IMR-90 (cell line): Measurements from ENCODE around the gene TMC1.

Experiments used
- CHD1 ChIP-seq: IDR thresholded peaks from 2 replicates; pipeline ENCODE4 v1.6.1; 2012; ENCODE audit warnings: low read depth, low read length, improper control_type of control experiment
- MAZ ChIP-seq: IDR thresholded peaks from 2 replicates; pipeline ENCODE4 v1.6.1; 2012; ENCODE audit warnings: low read depth, mild to moderate bottlenecking, low read length, improper control_type of control experiment, moderate library complexity, borderline replicate concordance
- MXI1 ChIP-seq: IDR thresholded peaks from 2 replicates; pipeline ENCODE4 v1.6.1; 2012; ENCODE audit warnings: low read depth, mild to moderate bottlenecking, low read length, moderate library complexity, borderline replicate concordance
- NFE2L2 ChIP-seq: fragments of 150-350 bp; IDR thresholded peaks from 2 replicates; pipeline ENCODE4 v1.6.1; 2016; ENCODE audit warnings: low read depth, mild to moderate bottlenecking, low read length
- POLR2A ChIP-seq: IDR thresholded peaks from 2 replicates; pipeline ENCODE4 v1.6.1; 2012; ENCODE audit warnings: mild to moderate bottlenecking, low read depth, low read length
- RAD21 ChIP-seq: IDR thresholded peaks from 2 replicates; pipeline ENCODE4 v1.6.1; 2012; ENCODE audit warnings: low read length, improper control_type of control experiment
- RCOR1 ChIP-seq: IDR thresholded peaks from 2 replicates; pipeline ENCODE4 v1.6.1; 2012; ENCODE audit warnings: mild to moderate bottlenecking, low read length, improper control_type of control experiment; ENCODE audit not compliant: insufficient replicate concordance
- TF ChIP-seq, protein P1 (sequence below): conservative IDR thresholded peaks from 2 replicates; pipeline ENCODE4 v1.5.1; 2012; ENCODE audit warnings: mild to moderate bottlenecking, low read depth, low read length, improper control_type of control experiment
- TF ChIP-seq, protein P2 (sequence below): fragments of 150-350 bp; IDR thresholded peaks from 2 replicates; pipeline ENCODE4 v1.6.1; 2017; ENCODE audit warnings: mild to moderate bottlenecking, antibody characterized with exemption, low read length, low read depth

DNA sequence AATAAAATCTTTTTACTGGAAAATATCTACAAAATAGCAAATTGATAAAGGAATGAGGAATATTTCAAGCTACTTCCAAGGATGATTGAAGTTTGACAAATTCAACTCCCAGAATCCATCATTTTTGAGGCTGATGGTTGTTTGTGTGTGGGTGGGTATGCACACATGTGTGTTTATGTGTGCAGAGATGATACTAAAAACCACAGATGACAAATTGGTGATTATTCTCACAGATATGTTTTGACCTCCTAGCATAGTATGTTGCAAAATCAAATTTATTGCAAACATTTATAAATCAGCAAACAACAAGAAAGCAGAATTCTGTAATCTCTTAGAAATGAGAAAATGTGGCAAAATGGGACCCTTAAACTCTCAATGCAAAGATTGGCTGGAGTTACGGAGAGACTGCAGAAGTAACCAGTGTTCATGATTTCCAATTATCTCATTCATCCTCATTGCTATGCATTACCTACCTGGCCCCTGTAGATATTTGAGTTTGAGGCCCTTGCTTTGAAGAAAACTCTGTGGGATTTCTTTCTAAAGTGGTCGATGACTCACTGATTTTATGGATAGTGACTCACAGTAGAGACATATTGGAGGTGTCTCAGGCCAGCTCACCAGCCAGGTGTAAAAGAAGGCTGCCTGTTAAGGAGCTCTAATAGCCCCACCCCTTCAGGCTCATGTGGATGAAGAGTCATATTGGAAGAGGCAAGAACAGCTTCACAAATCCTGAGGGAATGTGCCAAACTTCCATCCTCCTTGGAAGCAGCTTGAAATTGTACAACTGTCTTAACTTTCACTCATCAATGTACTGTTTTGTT, 44.6 kb upstream of the TMC1 start:
- TF ChIP-seq, protein P1, sequence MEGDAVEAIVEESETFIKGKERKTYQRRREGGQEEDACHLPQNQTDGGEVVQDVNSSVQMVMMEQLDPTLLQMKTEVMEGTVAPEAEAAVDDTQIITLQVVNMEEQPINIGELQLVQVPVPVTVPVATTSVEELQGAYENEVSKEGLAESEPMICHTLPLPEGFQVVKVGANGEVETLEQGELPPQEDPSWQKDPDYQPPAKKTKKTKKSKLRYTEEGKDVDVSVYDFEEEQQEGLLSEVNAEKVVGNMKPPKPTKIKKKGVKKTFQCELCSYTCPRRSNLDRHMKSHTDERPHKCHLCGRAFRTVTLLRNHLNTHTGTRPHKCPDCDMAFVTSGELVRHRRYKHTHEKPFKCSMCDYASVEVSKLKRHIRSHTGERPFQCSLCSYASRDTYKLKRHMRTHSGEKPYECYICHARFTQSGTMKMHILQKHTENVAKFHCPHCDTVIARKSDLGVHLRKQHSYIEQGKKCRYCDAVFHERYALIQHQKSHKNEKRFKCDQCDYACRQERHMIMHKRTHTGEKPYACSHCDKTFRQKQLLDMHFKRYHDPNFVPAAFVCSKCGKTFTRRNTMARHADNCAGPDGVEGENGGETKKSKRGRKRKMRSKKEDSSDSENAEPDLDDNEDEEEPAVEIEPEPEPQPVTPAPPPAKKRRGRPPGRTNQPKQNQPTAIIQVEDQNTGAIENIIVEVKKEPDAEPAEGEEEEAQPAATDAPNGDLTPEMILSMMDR, result no peak
- no peak for TF ChIP-seq NFE2L2
- TF ChIP-seq RAD21, result no peak
- no peak for TF ChIP-seq POLR2A
- TF ChIP-seq, protein P2, sequence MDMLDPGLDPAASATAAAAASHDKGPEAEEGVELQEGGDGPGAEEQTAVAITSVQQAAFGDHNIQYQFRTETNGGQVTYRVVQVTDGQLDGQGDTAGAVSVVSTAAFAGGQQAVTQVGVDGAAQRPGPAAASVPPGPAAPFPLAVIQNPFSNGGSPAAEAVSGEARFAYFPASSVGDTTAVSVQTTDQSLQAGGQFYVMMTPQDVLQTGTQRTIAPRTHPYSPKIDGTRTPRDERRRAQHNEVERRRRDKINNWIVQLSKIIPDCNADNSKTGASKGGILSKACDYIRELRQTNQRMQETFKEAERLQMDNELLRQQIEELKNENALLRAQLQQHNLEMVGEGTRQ, result no peak
- TF ChIP-seq MAZ, result no peak
- no peak for TF ChIP-seq RCOR1
- TF ChIP-seq MXI1, result no peak
- no peak for TF ChIP-seq CHD1
